ENCODE measurements around the gene F11. TPM values are rescaled to one million over a fixed set of nuclear protein-coding genes. Genes with fewer than 3 reads are reported as not detected.

The F11 gene
- total and polyA plus RNA-seq, 2 of the 13 experiments (the other 11 are each of a cell fraction or from before 2014, with no cell fraction given): 35.1 to 58.0 TPM

DNA sequence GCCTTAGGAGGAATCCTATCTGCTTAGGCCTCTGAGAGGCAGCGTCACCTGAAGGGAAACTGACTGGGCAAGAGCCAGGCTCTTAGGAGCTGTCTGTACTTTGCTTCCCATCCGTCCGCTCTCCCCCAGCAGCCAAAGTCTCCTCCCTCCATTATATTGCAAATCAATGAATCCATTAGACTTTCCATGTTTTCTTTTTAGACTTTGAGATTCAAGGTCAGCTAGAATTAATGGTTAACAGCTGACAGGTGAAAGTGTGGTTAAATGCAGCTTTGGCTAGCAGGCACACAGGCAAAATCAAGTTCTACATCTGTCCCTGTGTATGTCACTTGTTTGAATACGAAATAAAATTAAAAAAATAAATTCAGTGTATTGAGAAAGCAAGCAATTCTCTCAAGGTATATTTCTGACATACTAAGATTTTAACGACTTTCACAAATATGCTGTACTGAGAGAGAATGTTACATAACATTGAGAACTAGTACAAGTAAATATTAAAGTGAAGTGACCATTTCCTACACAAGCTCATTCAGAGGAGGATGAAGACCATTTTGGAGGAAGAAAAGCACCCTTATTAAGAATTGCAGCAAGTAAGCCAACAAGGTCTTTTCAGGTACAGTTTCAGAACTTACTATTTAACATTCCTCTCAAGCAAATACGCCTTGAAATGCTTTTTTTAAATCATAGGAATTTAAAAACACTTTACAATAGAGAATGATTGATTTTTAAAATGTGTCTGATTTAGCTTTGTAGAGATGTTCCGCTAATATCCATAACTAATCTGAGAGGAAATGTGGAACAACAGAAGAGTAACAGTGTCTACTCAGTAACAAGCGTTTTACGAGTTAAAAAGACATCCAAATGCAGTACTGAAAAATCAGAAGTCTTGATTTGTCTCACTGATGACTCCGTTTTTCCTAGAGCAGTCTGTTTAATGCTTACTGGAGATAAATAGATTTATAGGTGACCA lies at the start of gene F11 (continued):
- TF ChIP-seq TOPORS (CRISPR knock-in tag; IDR thresholded peaks at IDR 0.05) (no peak; the same call in 1 of the 2 replicates), ZNF383 (CRISPR knock-in tag; IDR thresholded peaks at IDR 0.05; ENCODE audit: borderline replicate concordance) (no peak), ONECUT2 (CRISPR knock-in tag; IDR thresholded peaks at IDR 0.05) (peak; percentile 93), MBD4 (IDR thresholded peaks at IDR 0.05; ENCODE audit: borderline replicate concordance, low read length) (no peak; the same call in 1 of the 2 replicates), TARDBP (CRISPR knock-in tag; IDR thresholded peaks at IDR 0.05) (no peak; the same call in 1 of the 2 replicates), ZNF446 (CRISPR knock-in tag; IDR thresholded peaks at IDR 0.05) (no peak), DNMT3B (CRISPR knock-in tag; conservative IDR thresholded peaks at IDR 0.05) (no peak), ZNF253 (CRISPR knock-in tag; IDR thresholded peaks at IDR 0.05; ENCODE audit: borderline replicate concordance) (no peak), MED13 (CRISPR knock-in tag; IDR thresholded peaks at IDR 0.05) (no peak), FOXK2 (IDR thresholded peaks at IDR 0.05) (peak; percentile 74), ASH2L (IDR thresholded peaks at IDR 0.05; ENCODE audit: insufficient read length, low read depth, low read length) (no peak), ZEB1 (IDR thresholded peaks at IDR 0.05; ENCODE audit: insufficient replicate concordance, low read depth) (peak; percentile 43), ZNF12 (CRISPR knock-in tag; IDR thresholded peaks at IDR 0.05) (0 out of 2 replicates have a peak, but pooled peaks have one; percentile 25), KLF16 (CRISPR knock-in tag; IDR thresholded peaks at IDR 0.05) (peak in 1 of 2 experiments; percentile 27; a peak in 1 of 4 replicates), ETV5 (CRISPR knock-in tag; IDR thresholded peaks at IDR 0.05; ENCODE audit: borderline replicate concordance) (no peak), KDM6A (CRISPR knock-in tag; IDR thresholded peaks at IDR 0.05; ENCODE audit: low read depth) (peak; percentile 64; the same call in 1 of the 2 replicates)
- TF ChIP-seq, protein P1, sequence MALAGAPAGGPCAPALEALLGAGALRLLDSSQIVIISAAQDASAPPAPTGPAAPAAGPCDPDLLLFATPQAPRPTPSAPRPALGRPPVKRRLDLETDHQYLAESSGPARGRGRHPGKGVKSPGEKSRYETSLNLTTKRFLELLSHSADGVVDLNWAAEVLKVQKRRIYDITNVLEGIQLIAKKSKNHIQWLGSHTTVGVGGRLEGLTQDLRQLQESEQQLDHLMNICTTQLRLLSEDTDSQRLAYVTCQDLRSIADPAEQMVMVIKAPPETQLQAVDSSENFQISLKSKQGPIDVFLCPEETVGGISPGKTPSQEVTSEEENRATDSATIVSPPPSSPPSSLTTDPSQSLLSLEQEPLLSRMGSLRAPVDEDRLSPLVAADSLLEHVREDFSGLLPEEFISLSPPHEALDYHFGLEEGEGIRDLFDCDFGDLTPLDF (CRISPR knock-in tag; IDR thresholded peaks at IDR 0.05): peak; percentile 26; the same call in 1 of the 2 replicates
- TF ChIP-seq, protein P2, sequence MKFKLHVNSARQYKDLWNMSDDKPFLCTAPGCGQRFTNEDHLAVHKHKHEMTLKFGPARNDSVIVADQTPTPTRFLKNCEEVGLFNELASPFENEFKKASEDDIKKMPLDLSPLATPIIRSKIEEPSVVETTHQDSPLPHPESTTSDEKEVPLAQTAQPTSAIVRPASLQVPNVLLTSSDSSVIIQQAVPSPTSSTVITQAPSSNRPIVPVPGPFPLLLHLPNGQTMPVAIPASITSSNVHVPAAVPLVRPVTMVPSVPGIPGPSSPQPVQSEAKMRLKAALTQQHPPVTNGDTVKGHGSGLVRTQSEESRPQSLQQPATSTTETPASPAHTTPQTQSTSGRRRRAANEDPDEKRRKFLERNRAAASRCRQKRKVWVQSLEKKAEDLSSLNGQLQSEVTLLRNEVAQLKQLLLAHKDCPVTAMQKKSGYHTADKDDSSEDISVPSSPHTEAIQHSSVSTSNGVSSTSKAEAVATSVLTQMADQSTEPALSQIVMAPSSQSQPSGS (CRISPR knock-in tag; IDR thresholded peaks at IDR 0.05): no peak
- TF ChIP-seq, protein P3, sequence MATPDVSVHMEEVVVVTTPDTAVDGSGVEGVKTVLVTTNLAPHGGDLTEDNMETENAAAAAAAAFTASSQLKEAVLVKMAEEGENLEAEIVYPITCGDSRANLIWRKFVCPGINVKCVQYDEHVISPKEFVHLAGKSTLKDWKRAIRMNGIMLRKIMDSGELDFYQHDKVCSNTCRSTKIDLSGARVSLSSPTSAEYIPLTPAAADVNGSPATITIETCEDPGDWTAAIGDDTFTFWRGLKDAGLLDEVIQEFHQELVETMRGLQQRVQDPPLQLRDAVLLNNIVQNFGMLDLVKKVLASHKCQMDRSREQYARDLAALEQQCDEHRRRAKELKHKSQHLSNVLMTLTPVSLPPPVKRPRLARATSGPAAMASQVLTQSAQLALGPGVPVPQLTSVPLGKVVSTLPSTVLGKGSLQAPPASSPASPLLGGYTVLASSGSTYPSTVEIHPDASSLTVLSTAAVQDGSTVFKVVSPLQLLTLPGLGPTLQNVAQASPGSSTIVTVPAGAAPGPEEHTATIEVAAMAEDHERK (CRISPR knock-in tag; IDR thresholded peaks at IDR 0.05; ENCODE audit: low read depth): no peak

All from HepG2 (cell line).